OCI-LY1 (cell line): Measurements from ENCODE around the gene ZC2HC1C.

Experiments used
- EZH2 ChIP-seq: fragments of 200-600 bp; sonication (generic), shearing (Covaris generic); IDR thresholded peaks from 2 replicates; pipeline ENCODE4 v1.8.0; 2017; ENCODE audit warnings: borderline replicate concordance, mixed run types, mild to moderate bottlenecking, antibody characterized with exemption, low read length, moderate library complexity, mixed read lengths
- TF ChIP-seq, protein P1 (sequence below): fragments of 200-600 bp; sonication (generic), shearing (Covaris generic); IDR thresholded peaks from 2 replicates; pipeline ENCODE4 v1.5.1; 2017; ENCODE audit warnings: mild to moderate bottlenecking, antibody characterized with exemption, low read length, moderate library complexity, mixed read lengths

DNA sequence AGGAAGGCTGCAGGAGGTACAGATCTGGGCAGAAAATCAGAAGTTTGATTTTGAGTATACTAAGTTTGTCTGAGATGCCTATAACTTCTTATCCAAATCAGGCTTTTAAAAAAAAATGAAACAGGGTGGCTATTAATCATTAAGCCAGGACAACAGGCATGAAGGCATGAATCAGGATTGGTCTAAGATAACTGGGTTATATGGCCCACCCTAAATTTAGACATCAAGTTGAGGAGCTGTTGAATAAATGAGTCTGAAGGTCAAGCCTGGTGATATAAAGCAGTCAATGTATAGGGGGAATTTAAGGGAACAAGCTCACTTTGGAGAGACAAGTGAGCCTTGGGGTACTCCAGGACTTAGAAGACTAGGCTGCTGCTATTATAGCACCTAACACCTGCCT is 28.8 kb downstream of the ZC2HC1C start:
- TF ChIP-seq, protein P1, sequence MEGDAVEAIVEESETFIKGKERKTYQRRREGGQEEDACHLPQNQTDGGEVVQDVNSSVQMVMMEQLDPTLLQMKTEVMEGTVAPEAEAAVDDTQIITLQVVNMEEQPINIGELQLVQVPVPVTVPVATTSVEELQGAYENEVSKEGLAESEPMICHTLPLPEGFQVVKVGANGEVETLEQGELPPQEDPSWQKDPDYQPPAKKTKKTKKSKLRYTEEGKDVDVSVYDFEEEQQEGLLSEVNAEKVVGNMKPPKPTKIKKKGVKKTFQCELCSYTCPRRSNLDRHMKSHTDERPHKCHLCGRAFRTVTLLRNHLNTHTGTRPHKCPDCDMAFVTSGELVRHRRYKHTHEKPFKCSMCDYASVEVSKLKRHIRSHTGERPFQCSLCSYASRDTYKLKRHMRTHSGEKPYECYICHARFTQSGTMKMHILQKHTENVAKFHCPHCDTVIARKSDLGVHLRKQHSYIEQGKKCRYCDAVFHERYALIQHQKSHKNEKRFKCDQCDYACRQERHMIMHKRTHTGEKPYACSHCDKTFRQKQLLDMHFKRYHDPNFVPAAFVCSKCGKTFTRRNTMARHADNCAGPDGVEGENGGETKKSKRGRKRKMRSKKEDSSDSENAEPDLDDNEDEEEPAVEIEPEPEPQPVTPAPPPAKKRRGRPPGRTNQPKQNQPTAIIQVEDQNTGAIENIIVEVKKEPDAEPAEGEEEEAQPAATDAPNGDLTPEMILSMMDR, result no peak
- TF ChIP-seq EZH2, result no peak
